ENCODE data around the gene CREM. TPM values are rescaled to one million over a fixed set of nuclear protein-coding genes. Genes with fewer than 3 reads are reported as not detected.

CREM gene
- total RNA-seq, 2 donors from 2014 or later = 34.1 to 53.4 TPM

GRCh38 chr10:35237766-35238512 is 111.3 kb downstream of the CREM start:
- DNase-seq (ENCODE audit: low spot score) (no peak), ATAC-seq (ENCODE audit: insufficient number of reproducible peaks, low FRiP score, low read depth) (no peak)
- Histone ChIP-seq H3K36me3 (no peaks in the 10 kb centered on the region), H3K9me3 (no peaks in the 10 kb centered on the region), H3K27me3 (replicated peaks; ENCODE audit: insufficient read depth) (no peaks in the 10 kb centered on the region), H3K27ac (no peak overlapping the region), H3K4me3 (no peak overlapping the region), H3K4me1 (ENCODE audit: control insufficient read depth in 1 of 2, low read depth in 2 of 2) (no peaks in the 10 kb centered on the region)
- no peak for TF ChIP-seq CTCF (IDR thresholded peaks at IDR 0.05)

GRCh38 chr10:35244549-35244948 is 117.9 kb downstream of the CREM start:
- ATAC-seq (ENCODE audit: insufficient number of reproducible peaks, low FRiP score, low read depth) = no peak
- no peak for TF ChIP-seq CTCF (IDR thresholded peaks at IDR 0.05)

GRCh38 chr10:35246770-35247343 is 120.2 kb downstream of the CREM start:
- no peaks in the 10 kb centered on the region for H3K4me1 ChIP-seq (ENCODE audit: control insufficient read depth in 1 of 2, low read depth in 2 of 2)
- DNase-seq (ENCODE audit: low spot score) (no peak), ATAC-seq (ENCODE audit: insufficient number of reproducible peaks, low FRiP score, low read depth) (no peak)
- no peaks in the 10 kb centered on the region for H3K27me3 ChIP-seq (replicated peaks; ENCODE audit: insufficient read depth)
- H3K27ac ChIP-seq = no peak overlapping the region
- TF ChIP-seq CTCF (IDR thresholded peaks at IDR 0.05) = no peak
- H3K36me3 ChIP-seq = no peaks in the 10 kb centered on the region
- no peak overlapping the region for H3K4me3 ChIP-seq
- no peaks in the 10 kb centered on the region for H3K9me3 ChIP-seq

More at GRCh38 chr10:35244549-35244948, 117.9 kb downstream of the CREM start:
- Histone ChIP-seq H3K4me3 (no peak overlapping the region), H3K27me3 (replicated peaks; ENCODE audit: insufficient read depth) (no peaks in the 10 kb centered on the region), H3K36me3 (no peaks in the 10 kb centered on the region), H3K27ac (no peak overlapping the region), H3K9me3 (no peaks in the 10 kb centered on the region), H3K4me1 (ENCODE audit: control insufficient read depth in 1 of 2, low read depth in 2 of 2) (no peaks in the 10 kb centered on the region)
- no peak for DNase-seq (ENCODE audit: low spot score)

GRCh38 chr10:35251373-35252100 is 124.9 kb downstream of the CREM start:
- ATAC-seq (ENCODE audit: insufficient number of reproducible peaks, low FRiP score, low read depth) (no peak), DNase-seq (ENCODE audit: low spot score) (no peak)
- H3K36me3 ChIP-seq = no peaks in the 10 kb centered on the region
- no peak overlapping the region for H3K27ac ChIP-seq
- H3K27me3 ChIP-seq (replicated peaks; ENCODE audit: insufficient read depth) = no peaks in the 10 kb centered on the region
- no peak for TF ChIP-seq CTCF (IDR thresholded peaks at IDR 0.05)
- H3K4me3 ChIP-seq = no peak overlapping the region
- no peaks in the 10 kb centered on the region for H3K4me1 ChIP-seq (ENCODE audit: control insufficient read depth in 1 of 2, low read depth in 2 of 2)
- no peaks in the 10 kb centered on the region for H3K9me3 ChIP-seq

Data from thoracic aorta (tissue), 2 donors.